T-helper 2 cell treated with Interferon-gamma antibody and Interleukin-4, amounts not matched to agents 100 ng/mL and 5 ng/mL, for 36 hours (primary cell): Measurements from ENCODE around the gene DTX3. TPM values are rescaled to one million over a fixed set of nuclear protein-coding genes. Genes with fewer than 3 reads are reported as not detected.
"Not testable (repeated sequence)": the region's sequence is repeated elsewhere in the genome, so short reads cannot be mapped to it uniquely, and the experiment has no call there.

Experiments
- intact Hi-C: fragments of 100-400 bp; cut with micrococcal nuclease; formaldehyde crosslinking; loops from one replicate; pipeline ENCODE4 v1.15.1; 2023
- total RNA-seq: library from RNA; stranded (reverse); gene quantifications from 2 replicates; pipeline ENCODE4 v1.2.3, GENCODE V29; 2022

DTX3 gene
- total RNA-seq, 1 donor from 2014 or later, result 19.1 TPM

DNA sequence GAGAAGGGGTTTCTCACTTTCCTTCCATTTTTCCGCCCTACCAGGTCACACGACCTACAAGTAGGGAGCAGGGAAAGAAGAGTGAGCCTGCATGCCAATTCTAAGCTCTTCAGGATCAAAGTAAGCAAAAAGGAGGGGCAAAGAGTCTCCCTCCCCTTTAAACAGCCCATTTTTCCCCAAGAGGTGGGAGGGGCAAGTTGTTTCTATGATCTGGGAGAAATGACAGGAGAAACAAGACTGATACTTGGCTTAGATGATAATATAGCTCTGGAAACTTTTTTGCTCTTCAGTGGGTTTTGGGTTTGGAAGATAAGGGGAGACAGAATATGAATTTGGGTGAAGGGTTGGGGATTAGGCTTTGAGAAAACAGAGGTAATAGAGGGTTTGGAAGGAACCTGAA lies 1.8 kb downstream of the DTX3 start:
- intact Hi-C loops, result no loop called here

DNA sequence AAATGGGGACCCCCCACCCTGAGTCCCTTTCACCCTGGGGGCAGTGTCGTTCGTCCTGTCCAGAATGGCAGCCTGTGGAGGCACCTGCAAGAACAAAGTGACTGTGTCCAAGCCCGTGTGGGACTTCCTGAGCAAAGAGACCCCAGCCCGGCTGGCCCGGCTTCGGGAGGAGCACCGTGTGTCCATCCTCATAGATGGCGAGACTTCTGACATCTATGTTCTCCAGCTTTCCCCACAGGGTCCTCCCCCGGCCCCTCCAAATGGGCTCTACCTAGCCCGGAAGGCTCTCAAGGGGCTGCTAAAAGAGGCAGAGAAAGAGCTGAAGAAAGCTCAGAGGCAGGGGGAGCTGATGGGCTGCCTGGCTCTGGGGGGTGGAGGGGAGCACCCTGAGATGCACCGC lies 2.2 kb downstream of the DTX3 start:
- intact Hi-C loops, result no loop called here

DNA sequence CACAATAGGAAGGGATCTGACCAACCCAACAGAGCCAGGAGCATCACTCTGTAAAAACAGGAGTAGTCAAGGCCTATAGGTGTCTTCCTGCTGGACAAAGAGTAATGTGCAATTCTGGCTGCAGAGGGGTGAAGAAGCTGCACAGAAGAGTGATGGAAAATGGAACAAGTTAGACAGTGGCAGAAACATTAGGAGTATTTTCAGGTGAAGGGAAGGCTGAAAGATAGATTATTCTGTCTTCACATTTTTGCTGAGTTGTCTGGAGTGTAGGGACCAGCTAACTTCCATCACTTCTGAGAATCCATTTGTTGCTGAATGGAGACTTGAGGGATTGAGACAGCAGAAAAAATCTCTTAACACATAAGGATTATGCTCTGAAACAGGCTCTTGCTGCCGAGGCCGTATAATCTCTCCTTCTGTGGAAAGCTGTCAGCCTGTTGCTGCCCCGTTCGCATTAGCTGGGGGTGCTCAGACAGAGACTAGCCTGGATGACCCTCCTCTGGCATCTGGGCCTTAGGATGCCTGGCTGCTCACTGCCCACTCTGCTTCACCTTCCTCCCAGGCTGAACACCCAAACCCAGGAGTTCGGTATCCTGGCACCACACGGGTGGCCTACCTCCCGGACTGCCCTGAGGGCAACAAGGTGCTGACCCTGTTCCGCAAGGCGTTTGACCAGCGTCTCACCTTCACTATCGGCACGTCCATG lies 3.5 kb downstream of the DTX3 start:
- intact Hi-C loops, result no loop called here

DNA sequence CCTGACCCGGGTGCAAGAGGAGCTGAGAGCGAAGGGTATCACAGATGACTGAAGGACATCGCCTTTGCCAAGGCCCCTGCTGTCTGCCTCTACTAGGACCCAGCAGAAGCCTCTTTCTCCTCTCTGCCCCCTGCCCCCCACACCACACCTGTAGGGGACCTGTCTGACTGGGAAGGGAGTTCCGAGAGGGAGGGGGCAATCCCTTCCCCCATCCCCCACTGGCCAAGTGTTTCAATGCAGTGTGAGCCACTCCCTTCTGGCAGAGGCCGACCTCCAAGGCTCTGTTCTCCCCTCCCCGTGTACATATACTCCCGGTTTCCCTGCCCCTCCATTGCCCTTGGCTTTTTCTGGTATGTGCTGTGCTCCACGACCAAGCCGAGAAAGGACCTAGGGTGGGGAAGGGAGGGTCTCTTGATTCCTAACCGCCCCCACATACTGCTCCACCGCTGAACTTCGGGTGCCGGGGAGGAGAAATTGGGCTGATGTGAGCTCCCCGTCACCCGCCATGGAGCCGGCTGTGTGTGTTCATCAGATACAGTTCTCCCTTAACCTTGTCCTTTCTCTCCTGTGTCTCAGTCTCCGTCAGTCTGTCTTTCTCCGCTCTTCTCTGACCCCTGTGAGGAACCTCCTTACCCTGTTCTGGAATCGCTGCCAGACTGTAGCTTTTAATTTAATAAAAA lies 4.6 kb downstream of the DTX3 start:
- intact Hi-C loops, result no loop called here

DNA sequence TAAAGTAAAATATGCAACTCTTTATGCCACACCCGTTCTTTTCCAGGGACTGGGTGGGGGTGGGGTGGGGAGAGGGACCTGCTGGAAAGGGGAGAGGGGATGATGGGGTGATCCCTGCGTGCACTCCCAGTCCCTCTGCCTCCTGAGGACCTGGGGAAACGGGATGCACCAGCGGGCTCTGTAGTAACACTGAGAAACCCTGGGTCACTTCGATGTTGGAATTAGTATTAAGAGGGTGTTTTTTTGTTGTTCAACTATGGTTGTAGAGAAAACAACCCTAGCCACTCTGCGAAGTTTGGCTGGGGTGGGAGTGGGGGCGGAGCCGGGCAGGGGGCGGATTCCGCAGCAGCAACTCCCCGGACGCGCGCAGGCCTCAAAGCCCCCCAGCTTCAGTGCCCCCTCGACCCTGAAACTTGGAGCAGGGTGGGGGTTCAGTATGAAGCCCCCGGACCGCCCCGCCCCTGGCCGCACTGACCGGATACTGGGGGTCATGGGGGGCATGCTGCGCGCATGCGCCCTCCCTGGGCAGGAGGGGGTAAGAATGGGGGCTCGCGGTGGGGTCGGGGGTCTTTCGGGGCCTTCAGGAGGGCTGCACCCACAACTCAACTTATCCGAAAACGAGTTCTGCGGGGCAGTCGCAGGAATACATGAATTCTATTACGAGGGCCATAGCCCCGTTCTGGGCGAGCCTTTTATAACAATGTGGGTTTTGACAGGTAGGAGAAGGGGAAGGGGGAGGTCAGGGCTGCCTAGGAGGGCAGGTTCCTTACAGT lies 5.3 kb downstream of the DTX3 start:
- intact Hi-C loops, result no loop called here

DNA sequence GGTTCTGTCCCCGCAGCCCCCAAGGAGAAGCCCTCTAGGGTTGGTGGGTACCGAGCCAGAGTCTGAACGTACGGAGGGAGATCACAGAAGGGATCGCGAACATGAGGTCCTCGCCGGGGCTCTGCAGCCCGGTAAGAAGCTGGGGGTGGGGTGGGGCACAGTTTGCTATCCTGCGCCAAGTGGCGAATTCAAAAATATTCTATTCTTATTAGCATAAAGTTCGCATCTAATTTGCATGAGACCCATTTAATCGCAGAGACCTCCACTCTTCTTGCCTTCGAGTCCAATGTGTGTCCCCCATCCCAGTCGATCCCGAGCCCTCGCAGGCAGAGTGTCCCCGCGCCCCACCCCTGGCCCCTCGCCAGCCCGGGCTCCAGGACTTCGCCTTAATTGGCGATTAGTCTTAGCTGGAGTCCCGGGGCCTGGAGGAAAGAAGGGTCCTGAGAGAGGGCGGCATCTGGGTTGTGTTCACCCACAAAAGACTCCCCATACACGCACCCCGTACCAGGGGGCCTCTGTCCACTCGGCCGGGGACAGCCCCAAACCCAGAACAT lies 6.0 kb downstream of the DTX3 start:
- intact Hi-C loops, result no loop called here

DNA sequence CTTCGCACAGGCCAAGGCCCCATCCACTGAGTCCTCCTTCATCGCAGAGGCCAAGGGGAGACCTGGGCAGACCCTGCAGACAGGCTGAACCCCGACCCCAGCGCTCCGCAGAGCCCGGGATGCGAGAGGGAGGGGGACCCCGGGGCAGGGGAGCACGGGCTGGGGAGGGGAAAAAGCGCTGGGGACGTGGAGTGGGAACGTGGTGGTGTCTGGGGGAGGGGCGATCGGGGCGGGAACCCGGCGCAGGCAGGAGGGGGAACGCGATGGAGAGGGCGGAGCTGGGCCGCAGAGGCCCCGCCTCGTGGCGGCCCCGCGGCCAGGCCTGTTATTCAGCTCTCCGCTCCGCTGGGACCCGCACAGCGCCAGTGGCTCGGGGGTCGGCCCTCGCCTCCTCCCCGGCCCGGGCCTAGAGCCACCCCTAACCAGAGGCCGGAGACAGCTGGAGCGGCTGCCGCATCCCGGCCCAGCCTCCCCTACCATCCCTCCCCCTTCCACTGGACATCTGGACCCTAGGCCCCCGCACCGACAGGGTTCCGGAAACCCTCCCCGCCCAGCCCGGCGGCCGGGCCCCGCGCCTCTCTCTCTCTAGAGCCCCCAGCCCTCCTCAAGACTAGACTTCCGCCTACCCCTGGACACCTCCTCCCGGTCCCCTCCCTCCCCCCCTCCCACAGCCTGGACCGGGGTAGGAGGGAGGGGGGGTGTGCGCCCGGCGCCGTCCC lies 6.6 kb downstream of the DTX3 start, which contains the start of gene ARHGEF25:
Gene ARHGEF25 (plus strand): TSS at position 328 of the 719 bp plus-strand sequence. CDS start 460 bp downstream, outside the sequence.
- intact Hi-C loops, result no loop called here

DNA sequence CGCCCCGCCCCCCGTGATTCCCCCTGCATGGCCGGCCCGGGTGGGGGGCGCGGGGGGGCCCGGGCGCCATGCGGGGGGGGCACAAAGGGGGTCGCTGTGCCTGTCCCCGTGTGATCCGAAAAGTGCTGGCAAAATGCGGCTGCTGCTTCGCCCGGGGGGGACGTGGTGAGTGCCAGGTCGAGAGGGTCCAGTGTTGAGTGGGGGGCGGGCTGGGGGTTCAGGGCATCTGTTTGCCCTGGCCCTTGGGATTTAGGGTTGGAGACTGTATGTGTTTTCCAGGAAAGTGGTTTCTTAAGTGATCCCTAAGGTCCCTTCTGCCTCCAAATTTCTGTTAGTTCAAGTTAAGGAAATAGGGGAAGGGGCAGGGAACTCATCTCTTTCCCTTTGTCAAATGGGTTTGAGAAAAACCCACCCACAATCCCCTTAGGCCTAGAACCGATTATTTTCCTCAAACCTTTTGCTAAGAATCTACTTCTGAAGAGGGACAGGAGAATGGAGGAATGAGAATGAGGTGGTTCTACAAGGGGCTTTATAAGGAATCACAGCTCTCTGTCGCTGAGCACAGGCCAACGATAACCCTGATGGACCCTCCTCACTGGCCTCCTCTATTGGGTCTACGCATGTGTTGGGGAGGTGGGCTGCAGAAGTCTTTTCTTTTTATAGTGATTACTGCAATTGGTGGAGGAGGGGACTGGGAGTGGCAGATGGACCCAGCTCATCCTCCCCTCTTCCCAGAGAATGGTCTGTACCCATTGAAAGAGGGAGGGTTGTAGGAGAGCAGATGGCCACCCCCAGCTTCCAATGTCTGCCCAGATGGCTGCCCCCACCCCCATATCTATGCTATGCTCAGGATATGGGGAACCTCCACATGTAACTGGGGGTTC lies 7.4 kb downstream of the DTX3 start:
- intact Hi-C loops, result no loop called here

DNA sequence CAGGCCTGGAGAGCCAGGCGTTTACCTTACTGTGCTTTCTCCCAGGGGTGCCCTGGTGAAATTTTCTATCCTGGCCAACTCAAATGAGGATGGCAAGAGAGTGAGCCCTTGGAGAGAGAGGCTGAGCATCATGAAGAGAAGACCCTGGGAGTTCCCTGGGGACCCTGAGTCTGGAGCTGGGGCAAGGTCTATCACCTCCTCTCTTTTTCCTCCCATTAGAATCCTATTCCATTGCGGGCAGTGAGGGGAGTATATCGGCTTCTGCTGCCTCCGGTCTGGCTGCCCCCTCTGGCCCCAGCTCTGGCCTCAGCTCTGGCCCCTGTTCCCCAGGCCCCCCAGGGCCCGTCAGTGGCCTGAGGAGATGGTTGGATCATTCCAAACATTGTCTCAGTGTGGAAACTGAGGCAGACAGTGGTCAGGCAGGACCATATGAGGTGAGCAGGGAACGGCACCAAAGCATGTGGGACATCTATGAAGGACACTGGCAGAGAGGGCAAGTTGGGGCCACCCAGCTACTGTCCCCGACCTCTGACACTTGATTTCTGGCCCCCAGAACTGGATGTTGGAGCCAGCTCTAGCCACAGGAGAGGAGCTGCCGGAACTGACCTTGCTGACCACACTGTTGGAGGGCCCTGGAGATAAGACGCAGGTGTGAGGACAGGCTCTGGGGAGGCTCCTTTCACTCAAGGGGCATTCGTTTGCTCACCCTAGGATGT lies 8.2 kb downstream of the DTX3 start:
- intact Hi-C loops, result no loop called here

DNA sequence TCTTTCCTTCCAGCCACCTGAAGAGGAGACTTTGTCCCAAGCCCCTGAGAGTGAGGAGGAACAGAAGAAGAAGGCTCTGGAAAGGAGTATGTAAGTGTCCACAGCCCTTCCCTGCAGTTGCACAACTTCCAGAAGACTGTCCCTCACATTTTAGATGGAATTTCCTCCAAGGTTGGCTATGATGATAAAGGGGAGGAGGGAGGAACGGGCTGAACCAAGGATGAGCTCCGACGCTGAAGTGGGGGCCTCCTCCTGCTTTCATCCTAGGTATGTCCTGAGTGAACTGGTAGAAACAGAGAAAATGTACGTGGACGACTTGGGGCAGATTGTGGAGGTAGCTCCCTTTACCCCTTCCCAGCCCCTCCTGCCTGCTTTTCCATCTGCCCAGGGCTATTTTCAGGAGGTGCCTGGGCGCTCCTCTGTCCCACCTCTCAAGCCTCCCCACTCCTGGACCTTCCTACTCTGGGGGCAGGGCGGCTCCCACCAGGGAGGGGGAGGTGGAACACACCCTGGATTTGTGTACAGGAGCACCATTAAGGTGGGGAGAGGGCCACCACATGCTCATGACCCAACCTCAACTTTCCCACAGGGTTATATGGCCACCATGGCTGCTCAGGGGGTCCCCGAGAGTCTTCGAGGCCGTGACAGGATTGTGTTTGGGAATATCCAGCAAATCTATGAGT lies 8.9 kb downstream of the DTX3 start:
- intact Hi-C loops, result no loop called here

DNA sequence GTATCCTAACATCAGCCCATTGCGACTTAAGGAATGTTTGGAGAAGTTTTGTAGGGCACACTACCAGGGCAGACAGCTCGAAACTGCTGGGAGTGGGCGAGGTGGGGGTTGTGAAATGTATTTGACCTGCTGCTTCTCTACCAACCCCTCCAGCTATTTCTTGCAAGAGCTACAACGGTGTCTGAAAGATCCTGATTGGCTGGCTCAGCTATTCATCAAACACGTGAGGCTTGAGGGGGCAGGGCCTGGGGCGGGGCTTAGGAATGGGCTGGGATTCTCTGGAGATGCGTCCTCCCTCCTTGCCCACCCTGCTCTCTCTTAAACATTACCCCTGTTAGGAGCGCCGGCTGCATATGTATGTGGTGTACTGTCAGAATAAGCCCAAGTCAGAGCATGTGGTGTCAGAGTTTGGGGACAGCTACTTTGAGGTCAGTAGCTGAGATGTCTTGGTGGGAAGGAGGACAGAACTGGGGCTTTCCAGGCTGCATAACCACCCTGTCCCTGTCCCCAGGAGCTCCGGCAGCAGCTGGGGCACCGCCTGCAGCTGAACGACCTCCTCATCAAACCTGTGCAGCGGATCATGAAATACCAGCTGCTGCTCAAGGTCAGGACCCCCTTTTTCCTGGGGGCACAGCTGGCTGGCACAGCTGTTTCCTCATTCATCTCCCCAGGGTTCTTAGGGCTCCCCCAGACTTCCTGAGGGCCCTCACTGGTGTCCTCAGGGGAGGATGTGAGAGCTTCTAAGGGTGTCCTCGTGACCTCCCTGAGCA lies 9.7 kb downstream of the DTX3 start:
- intact Hi-C loops, result no loop called here

DNA sequence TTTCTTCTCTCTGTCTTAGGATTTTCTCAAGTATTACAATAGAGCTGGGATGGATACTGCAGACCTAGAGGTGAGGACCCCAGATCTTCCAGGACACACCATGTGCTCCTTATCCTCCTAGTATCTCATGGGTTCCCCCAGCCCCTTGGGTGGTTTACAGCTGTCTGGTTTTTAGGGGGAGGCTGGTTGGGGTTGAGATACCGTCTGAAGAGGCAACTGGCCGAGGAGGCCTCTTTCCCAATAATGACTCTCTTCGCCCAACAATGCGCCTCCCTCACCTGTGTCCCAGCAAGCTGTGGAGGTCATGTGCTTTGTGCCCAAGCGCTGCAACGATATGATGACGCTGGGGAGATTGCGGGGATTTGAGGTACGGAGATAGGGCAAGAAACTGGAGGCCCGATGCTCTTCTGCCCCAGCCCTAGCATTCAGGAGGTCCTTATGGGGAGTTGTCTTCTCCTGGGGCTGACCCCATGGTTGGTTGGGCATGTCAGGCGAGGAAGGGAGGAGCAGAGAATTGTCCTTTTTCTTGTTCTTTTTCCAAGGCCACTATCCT lies 10.4 kb downstream of the DTX3 start:
- intact Hi-C loops, result no loop called here

DNA sequence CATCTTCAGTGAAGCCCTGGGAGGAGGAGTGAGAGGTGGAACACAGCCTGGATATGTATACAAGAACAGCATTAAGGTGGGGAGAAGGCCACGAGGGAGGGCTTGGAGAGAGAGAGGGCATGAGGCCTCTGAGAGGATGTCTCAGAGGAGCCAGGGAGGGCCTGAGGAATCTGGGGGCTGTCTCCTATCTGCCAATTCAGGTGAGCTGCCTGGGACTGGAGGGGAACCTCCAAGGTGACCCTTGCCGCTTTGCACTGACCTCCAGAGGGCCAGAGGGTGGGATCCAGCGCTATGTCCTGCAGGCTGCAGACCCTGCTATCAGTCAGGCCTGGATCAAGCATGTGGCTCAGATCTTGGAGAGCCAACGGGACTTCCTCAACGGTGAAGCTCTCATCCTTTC lies 11.0 kb downstream of the DTX3 start:
- intact Hi-C loops, result no loop called here

DNA sequence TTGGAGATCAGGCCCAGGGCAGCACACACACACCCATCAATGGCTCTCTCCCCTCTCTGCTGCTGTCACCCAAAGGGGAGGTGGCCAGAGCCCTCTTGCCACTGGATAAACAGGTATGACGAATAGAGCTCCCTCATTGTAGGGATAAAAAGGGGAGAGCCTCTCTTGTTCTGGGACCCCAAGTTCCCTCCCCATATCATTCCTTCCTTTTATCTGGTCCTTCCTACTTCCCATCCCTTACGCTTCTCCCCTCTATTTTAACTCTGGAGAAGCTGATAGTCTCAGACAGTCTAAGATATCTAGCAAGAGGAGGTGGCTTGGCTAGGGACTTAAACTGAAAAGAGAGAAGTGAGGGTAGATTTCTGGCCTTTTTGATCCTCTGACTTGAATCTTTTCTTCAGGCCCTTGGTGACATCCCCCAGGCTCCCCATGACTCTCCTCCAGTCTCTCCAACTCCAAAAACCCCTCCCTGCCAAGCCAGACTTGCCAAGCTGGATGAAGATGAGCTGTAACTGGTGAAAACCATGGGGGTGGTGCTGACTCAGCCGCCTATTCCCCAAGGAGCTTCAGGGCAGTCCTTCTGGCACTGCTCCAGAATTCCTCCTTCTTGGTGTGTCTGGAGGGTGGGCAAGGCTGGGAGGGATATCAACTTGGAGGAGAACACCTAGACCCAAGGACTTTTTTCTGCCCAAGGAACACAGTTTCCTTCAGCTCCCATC lies 11.9 kb downstream of the DTX3 start:
- intact Hi-C loops, result no loop called here

DNA sequence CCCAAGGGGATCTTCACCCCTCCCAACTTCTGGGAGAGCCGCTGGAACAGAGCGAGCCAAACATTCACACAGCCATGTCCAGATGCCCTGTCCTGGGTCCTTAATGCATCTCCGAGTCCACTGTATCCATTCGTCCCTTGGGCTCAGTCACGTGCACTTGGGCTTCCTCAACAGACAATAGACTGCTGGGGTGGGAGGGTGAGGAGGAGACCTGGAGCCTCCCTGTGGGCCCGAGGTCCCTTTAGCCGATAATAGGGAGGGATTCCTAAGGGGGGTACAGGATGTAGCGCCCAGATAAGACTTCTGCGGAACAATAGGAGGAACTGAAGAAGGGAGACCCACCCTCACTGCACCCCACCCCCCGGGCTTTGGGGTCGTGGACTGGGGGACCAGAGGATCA lies 13.3 kb downstream of the DTX3 start:
- intact Hi-C loops, result no loop called here

DNA sequence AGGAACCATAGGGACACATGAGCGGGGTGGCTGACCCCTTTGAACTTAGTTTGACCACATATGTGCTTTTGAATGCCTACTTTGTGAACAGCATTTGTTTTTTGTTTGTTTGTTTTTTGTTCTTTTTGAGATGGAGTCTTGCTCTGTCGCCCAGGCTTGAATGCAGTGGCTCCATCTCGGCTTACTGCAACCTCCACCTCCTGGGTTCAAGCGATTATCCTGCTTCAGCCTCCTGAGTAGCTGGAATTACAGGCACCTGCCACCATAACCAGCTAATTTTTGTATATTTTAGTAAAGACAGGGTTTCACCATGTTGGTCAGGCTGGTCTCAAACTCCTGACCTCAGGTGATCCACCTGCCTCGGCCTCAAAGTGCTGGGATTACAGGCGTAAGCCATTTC lies 13.8 kb downstream of the DTX3 start:
- intact Hi-C loops, result not testable (repeated sequence)

DNA sequence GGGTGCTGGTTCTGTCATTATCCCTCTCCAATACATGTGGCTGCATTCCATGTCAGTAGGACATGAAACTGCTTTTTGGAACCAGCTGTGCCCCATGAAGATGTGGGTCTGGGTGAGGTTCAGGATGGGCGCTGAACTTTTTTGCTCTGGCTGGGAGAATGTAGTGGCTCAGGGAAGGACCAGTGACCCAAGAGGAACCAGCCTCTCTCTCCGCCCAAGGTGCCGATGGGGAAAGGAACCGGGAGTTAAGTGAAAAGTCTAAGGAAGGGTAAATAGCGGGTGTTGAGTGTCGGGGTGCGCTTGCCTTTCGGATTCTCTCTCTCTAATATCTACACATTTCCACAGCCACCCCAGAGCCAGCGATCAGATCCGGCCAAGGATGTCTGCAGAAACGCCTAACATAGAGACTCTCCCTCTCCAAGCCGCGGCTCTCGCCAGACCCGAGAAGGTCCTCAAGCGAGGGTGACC lies 14.4 kb downstream of the DTX3 start:
- intact Hi-C loops, result no loop called here
